Motor neuron (in vitro differentiated cells): ENCODE measurements around the gene NSUN6. TPM values are rescaled to one million over a fixed set of nuclear protein-coding genes. Genes with fewer than 3 reads are reported as not detected.
A peak's percentile ranks its signal among the peaks of the same experiment; 100 is the strongest.
"Not testable (repeated sequence)": the region's sequence is repeated elsewhere in the genome, so short reads cannot be mapped to it uniquely, and the experiment has no call there.

Source experiments
- ATAC-seq, 8 experiments: fragments of 200-7000 bp; cut with Tn5 transposase; replicated peaks in 6 of 8; 2 replicates each; pipeline ENCODE4 v1.8.0; 2021; ENCODE audit warnings: mild to moderate bottlenecking in 8 of 8, moderate library complexity in 8 of 8
- H3K27ac ChIP-seq, 2 donors: fragments of 250-450 bp; sonication (Bioruptor Pico); 2 replicates each; pipeline ENCODE4 v1.9.0; 2021; ENCODE audit warnings: antibody characterized with exemption in 2 of 2, mild to moderate bottlenecking in 2 of 2, moderate library complexity in 1 of 2
- H3K4me1 ChIP-seq, 2 donors: fragments of 250-450 bp; sonication (Bioruptor Pico); replicated peaks in 1 of 2; 2 replicates each; pipeline ENCODE4 v1.6.1; 2021; ENCODE audit warnings: antibody characterized with exemption in 2 of 2, mild to moderate bottlenecking in 2 of 2, moderate library complexity in 1 of 2
- H3K4me3 ChIP-seq, 5 donors: fragments of 250-450 bp; sonication (Bioruptor Pico); 2 replicates each; pipeline ENCODE4 v1.9.0; 2021; ENCODE audit warnings: antibody characterized with exemption in 5 of 5, mild to moderate bottlenecking in 5 of 5, moderate library complexity in 4 of 5
- WGBS, 10 experiments: fragments of 450-650 bp; shearing (Covaris generic); methylation state at CpG; one replicate each; pipeline ENCODE4 v1.0.0; 2022; 5-methylcytosine and 5-hydroxymethylcytosine counted together
- in situ Hi-C, 9 experiments: fragments of 400-800 bp; cut with MboI; loops; one replicate each; pipeline ENCODE4 v1.15.0; 2021; ENCODE audit warnings: low sequenced_read_pairs in 9 of 9, low pct_unique_long_range_greater_than_20kb in 2 of 9; ENCODE audit not compliant: unreplicated experiment in 9 of 9
- total RNA-seq, 8 experiments: library from RNA; unstranded; fragments of 300-600 nt; gene quantifications; 2 replicates each; pipeline versions ENCODE4 v1.2.3 to v1.2.4, GENCODE V29; 2022

The NSUN6 gene
- total RNA-seq, 8 experiments from 2014 or later, result 13.0 to 37.4 (median 23.9) TPM

DNA sequence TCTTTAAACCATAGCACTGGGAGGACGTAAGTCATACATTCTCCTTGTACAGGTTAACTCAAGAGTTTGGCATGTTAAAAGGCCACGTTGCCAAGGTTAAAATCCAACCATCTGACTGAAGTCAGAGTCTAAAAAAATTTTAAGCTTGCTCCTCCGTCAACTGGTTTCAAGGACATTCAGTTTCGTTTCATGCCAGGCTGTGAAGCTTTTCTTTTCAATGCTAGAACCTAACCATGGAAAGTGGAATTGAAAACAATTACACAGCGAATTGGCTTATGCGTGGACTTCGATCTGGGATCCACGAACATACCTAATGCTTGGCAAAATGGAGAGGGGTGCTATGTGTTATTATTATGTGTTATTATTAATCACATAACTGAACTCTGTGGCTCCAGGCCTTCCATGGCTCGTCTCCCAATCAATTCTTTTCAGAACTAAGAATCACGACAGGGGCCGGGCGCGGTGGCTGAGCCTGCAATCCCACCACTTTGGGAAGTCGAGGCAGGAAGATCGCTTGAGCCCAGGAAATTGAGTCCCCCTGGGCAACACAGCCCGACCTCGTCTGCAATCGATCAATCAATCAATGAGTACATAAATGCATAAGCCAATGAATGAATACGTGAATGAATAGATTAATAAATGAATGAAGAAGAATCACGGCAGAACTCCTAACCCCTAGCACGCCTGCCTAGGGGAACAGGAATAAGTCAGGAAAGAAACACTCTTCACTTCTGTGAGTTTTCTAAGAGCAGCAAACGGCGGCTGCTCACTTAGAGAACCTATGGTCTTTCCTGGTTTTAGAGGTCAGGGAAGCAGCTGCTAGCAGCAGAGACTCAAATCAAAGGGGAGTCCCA, 7.1 kb upstream of the NSUN6 start:
- WGBS, 10 experiments, result 0 to 55% (median 38%) methylated on average over 1 to 19 of the region's 23 CpGs
- ATAC-seq, result peak in 1 of 8 experiments; percentile 0
- in situ Hi-C loops, result loop anchor here in 1 of 9 experiments (25.0 kb wide), 1 partner anchor 146 kb away; no protein-coding TSS in a partner anchor

DNA sequence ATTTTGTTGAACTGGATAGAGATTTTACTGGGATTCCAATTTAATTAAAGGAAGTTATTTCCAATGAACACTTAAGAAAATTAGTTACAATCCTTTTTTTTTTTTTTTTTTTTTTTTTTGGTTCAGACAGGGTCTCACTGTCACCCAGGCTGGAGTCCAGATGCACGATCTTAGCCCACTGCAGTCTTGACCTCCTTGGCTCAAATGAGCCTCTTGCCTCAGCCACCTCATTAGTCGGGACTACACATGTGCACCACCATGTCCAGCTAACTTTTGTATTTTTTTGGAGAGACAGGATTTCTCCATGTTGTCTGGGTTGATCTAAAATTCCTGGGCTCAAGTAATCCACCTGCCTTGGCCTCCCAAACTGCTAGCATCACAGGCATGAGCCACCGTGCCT, 5.3 kb upstream of the NSUN6 start:
- H3K4me3 ChIP-seq, result no peak overlapping the region
- H3K27ac ChIP-seq, result no peak overlapping the region
- in situ Hi-C loops, result loop anchor here in 1 of 9 experiments (25.0 kb wide), 1 partner anchor 144 kb away; no protein-coding TSS in a partner anchor
- H3K4me1 ChIP-seq, result peaks cover 19% of the 10 kb centered on the region in 2 donors
- 50 to 100% (median 91%) methylated on average over 1 to 3 of the region's 3 CpGs for WGBS, 10 experiments
- no peak for ATAC-seq

More for the DNA sequence above, 7.1 kb upstream of the NSUN6 start:
- H3K4me1 ChIP-seq, result peaks cover 20 to 21% of the 10 kb centered on the region in 2 donors
- H3K27ac ChIP-seq, result peak overlapping the region; percentile 95 to 97
- peak overlapping the region; percentile 80 to 96 (median 86) for H3K4me3 ChIP-seq

DNA sequence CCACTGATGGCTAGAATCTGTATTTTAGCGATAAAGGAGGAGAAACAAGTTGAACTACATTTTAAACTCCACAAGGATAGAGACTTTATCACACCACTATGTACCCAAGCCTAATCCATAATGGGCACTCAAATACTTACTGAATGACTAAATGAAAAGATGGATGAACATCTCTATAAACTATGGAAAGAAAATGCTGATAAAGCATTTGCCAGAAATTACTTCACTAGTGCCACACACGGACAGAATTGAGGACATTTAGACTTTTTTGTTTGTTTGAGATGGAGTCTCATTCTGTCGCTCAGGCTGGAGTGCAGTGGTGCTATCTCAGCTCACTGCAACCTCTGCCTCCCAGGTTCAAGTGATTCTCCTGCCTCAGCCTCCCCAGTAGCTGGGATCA, 1.7 kb upstream of the NSUN6 start:
- in situ Hi-C loops, result loop anchor here in 1 of 9 experiments (25.0 kb wide), 1 partner anchor 141 kb away; no protein-coding TSS in a partner anchor
- H3K4me3 ChIP-seq, result no peak overlapping the region
- peaks cover 13 to 22% of the 10 kb centered on the region in 2 donors for H3K4me1 ChIP-seq
- WGBS, 10 experiments, result 83 to 100% (median 100%) methylated on average over 1 to 3 of the region's 3 CpGs; no CpG with 5 or more reads in 2 of the 10 experiments
- no peak for ATAC-seq
- H3K27ac ChIP-seq, result no peak overlapping the region

DNA sequence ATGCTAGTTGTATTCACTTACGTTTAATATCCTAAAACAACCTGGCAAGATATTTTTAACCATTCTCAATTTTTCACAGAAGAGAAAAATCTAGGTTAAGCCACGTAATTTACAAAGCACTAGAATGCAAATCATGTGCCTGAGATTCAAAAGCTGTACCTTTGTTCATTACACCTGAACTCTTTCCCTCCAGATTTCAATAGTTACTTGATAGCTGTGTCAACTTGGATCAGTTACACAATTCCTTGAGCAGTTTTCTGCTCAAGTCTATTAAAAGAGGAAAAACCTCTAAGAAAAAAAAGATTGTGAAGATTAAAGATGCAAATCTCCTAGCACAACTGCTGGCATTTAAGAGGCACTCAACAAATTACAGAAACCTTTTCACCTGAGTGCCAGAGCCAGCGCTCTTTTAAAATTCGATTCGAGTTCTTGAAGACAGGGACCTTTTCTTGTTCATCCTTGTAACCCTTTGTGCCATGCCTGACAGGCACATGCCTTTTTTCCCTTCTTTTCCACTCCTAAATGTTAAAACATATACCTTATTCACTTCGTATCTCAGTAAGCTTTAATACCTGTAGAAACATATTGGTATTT, 886 bp downstream of the NSUN6 start:
- Histone ChIP-seq H3K27ac (peak overlapping the region; percentile 79 to 87), H3K4me1 (peaks cover 7 to 19% of the 10 kb centered on the region in 2 donors), H3K4me3 (peak overlapping the region; percentile 62 to 99 (median 75))
- in situ Hi-C loops, result loop anchor here in 1 of 9 experiments (25.0 kb wide), 1 partner anchor 138 kb away; no protein-coding TSS in a partner anchor
- WGBS, 10 experiments, result 0 to 17% (median 3%) methylated on average over 2 to 6 of the region's 6 CpGs
- ATAC-seq, result no peak

DNA sequence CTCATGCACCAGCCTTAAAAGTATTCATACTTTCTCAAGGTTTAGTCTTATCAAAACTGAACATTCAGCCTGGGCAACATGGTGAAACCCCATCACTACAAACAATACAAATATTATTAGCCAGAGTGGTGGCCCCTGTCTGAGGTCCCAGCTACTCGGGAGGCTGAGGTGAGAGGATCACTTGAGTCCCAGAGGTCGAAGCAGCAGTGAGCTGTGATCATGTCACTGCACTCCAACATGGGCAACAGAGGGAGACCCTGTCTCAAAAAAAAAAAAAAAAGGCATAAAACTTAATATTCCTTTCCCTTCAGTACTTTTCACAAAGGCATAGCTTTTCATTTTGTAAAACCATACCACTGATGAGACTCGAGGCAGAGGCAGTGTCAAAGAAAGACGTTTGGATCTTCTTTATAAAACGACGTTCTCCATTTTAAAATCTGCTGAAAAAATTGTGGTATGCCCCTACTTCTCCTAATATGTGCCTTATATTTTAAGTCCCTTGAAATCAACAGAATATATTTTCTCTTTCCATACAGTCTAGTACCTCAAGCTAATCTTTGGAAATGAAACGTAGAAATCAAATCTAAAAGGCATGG, 1.9 kb downstream of the NSUN6 start:
- Histone ChIP-seq H3K27ac (no peak overlapping the region), H3K4me3 (peak overlapping the region; percentile 7 to 95 (median 65)), H3K4me1 (peaks cover 7 to 19% of the 10 kb centered on the region in 2 donors)
- 48 to 84% (median 63%) methylated on average over 3 to 7 of the region's 7 CpGs; no CpG with 5 or more reads in 1 of the 10 experiments for WGBS, 10 experiments
- no peak for ATAC-seq
- in situ Hi-C loops, result no loop called here

DNA sequence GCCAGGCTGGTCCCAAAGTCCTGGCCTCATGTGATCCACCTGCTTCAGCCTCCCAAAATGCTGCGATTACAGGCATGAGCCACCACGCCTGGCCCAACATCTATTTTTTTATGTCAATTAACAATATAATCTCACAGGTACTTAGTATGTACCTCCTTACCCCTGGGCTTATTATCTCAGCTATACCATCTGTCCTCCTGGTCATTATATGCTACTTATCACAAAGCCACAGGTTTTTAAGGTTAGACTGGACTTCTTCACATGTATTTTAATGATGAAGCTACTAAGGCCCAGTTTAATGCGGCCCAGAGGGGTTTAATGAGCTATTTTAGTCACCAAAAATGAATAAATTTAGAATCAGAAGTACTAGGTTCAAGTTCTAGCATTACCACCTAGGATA, 3.4 kb downstream of the NSUN6 start:
- Histone ChIP-seq H3K4me1 (peaks cover 7 to 19% of the 10 kb centered on the region in 2 donors), H3K27ac (no peak overlapping the region), H3K4me3 (no peak overlapping the region)
- in situ Hi-C loops, result no loop called here
- ATAC-seq, result no peak
- WGBS, 10 experiments, result 87 to 100% (median 100%) methylated on average over 1 to 3 of the region's 3 CpGs; no CpG with 5 or more reads in 2 of the 10 experiments

DNA sequence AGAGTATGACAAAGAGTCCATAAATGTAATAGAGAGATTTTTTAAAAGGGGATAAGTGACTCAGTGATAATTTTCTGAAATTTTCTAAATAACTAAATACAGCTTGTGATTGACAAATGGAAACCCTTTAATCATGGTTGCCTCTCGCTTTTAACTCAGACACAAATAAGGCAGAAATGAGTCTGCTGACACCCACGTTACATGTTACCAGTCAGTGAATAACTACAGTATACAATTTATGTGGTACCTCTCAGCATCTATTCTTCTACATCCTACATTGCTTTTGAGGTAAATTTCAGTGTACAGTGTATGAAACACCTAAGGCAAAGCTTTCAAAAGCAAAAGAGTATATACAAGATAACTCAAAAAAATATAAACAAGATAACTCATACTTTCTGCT, 4.2 kb downstream of the NSUN6 start:
- Histone ChIP-seq H3K27ac (no peak overlapping the region), H3K4me3 (no peak overlapping the region), H3K4me1 (peaks cover 7 to 17% of the 10 kb centered on the region in 2 donors)
- no peak for ATAC-seq
- 80 to 100% (median 91%) methylated on average over 1 to 2 of the region's 2 CpGs; no CpG with 5 or more reads in 2 of the 10 experiments for WGBS, 10 experiments
- in situ Hi-C loops, result no loop called here

DNA sequence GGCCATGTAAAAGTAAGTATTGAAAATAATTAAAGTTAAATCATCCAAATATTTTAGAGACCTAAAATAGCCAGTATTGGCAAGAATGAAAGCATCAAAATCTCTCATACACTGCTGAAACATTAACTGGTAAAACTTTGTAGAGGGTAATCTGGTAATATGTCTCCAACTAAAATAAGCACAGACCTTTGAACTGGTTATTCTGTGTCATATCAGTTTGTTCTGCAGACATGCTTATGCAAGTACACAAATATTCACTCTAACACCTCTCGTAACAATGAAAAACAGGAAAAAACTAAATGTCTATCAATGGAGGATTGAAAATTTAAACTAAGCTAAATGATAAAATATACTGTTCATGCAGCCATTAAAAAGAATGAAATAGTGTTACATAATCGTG, 11.7 kb downstream of the NSUN6 start:
- H3K4me3 ChIP-seq, ATAC-seq, H3K4me1 ChIP-seq, in situ Hi-C loops, H3K27ac ChIP-seq: not testable (repeated sequence)
- WGBS, 10 experiments, result 82 to 100% (median 99%) methylated on average over 1 to 2 of the region's 2 CpGs

DNA sequence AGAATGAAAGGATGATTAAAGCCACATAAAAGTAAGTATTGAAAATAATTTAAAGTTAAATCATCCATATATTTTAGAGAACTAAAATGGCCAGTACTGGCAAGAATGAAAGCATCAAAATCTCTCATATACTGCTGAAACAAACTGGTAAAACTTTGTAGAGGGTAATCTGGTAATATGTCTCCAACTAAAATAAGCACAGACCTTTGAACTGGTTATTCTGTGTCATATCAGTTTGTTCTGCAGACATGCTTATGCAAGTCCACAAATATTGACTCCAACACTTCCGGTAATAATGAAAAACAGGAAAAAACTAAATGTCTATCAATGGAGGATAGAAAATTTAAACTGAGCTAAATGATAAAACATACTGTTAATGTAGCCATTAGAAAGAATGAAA, 14.0 kb downstream of the NSUN6 start:
- H3K4me1 ChIP-seq, ATAC-seq, H3K4me3 ChIP-seq, in situ Hi-C loops, H3K27ac ChIP-seq: not testable (repeated sequence)
- 80 to 100% (median 100%) methylated on average over 1 of the region's 1 CpG; no CpG with 5 or more reads in 1 of the 10 experiments for WGBS, 10 experiments

DNA sequence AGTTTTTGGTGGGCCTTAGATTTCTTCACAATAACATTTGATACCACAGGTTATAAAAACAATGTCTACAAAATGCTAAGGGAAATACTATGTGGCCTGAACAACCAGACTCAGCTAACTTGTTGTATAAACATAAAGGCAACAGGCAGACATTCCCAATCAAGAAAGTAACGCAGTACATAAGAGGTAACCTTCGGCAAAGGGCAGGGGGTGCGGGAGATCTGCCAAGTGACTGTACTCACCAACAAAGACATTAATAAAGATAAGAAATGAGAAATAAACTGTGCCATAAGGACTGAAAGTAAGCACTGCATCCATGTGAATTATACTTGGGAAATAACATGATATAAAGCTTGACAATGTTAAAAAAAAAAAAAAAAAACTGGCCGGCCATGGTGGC, 15.4 kb downstream of the NSUN6 start:
- no peak overlapping the region for H3K4me3 ChIP-seq
- in situ Hi-C loops, result no loop called here
- ATAC-seq, result no peak
- no peaks in the 10 kb centered on the region for H3K4me1 ChIP-seq
- WGBS, 10 experiments, result 81 to 100% (median 90%) methylated on average over 1 to 4 of the region's 4 CpGs; no CpG with 5 or more reads in 1 of the 10 experiments
- no peak overlapping the region for H3K27ac ChIP-seq

DNA sequence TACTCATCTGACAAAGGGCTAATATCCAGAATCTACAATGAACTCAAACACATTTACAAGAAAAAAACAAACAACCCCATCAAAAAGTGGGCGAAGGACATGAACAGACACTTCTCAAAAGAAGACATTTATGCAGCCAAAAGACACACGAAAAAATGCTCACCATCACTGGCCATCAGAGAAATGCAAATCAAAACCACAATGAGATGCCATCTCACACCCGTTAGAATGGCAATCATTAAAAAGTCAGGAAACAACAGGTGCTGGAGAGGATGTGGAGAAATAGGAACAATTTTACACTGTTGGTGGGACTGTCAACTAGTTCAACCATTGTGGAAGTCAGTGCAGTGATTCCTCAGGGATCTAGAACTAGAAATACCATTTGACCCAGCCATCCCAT, 18.9 kb downstream of the NSUN6 start:
- H3K27ac ChIP-seq, ATAC-seq, H3K4me1 ChIP-seq, H3K4me3 ChIP-seq, in situ Hi-C loops: not testable (repeated sequence)
- WGBS, 10 experiments, result no CpG with 5 or more reads among the region's 3 CpGs

DNA sequence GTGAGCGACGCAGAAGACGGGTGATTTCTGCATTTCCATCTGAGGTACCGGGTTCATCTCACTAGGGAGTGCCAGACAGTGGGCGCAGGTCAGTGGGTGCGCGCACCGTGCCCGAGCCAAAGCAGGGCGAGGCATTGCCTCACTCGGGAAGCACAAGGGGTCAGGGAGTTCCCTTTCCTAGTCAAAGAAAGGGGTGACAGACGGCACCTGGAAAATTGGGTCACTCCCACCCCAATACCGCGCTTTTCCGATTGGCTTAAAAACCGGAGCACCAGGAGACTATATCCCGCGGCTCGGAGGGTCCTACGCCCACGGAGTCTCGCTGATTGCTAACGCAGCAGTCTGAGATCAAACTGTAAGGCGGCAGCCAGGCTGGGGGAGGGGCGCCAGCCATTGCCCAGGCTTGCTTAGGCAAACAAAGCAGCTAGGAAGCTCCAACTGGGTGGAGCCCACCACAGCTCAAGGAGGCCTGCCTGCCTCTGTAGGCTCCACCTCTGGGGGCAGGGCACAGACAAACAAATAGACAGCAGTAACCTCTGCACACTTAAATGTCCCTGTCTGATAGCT, 23.9 kb downstream of the NSUN6 start:
- peak overlapping the region; percentile 26 to 60 (median 43) for H3K4me3 ChIP-seq
- peak in 7 of 8 experiments; percentile 20 to 75 (median 49) for ATAC-seq
- in situ Hi-C loops, H3K4me1 ChIP-seq: not testable (repeated sequence)
- peak overlapping the region; percentile 79 to 81 for H3K27ac ChIP-seq
- WGBS, 10 experiments, result 0 to 20% (median 0%) methylated on average over 1 to 9 of the region's 25 CpGs; no CpG with 5 or more reads in 5 of the 10 experiments
